ENCODE measurements around the gene DNAJC4.

DNA sequence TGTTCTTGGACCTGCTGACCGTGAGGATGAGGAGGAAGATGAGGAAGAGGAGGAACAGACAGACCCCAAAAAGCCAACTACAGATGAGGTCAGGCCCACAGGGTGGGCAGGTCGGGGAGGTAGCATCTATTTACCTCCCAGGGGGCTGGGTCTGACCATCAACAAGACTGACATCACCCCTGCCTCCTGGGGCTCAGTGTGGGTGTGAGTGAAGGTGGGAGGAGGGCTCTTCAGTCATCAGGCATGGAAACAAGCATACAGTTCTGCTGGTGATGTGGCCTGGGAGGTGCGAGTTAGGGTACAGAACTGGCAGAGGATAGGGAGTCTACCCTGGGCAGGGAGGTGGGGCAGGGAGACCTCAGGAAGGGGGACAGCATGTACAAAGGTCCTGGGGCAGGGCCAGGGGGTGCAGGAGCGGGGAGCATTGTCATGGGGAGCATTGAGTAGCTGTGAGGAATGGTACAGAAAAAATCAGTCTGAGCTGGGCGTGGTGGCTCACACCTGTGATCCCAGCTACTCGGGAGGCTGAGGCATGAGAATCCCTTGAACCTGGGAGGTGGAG lies 29.9 kb downstream of the DNAJC4 start:
- TF ChIP-seq, protein P1, sequence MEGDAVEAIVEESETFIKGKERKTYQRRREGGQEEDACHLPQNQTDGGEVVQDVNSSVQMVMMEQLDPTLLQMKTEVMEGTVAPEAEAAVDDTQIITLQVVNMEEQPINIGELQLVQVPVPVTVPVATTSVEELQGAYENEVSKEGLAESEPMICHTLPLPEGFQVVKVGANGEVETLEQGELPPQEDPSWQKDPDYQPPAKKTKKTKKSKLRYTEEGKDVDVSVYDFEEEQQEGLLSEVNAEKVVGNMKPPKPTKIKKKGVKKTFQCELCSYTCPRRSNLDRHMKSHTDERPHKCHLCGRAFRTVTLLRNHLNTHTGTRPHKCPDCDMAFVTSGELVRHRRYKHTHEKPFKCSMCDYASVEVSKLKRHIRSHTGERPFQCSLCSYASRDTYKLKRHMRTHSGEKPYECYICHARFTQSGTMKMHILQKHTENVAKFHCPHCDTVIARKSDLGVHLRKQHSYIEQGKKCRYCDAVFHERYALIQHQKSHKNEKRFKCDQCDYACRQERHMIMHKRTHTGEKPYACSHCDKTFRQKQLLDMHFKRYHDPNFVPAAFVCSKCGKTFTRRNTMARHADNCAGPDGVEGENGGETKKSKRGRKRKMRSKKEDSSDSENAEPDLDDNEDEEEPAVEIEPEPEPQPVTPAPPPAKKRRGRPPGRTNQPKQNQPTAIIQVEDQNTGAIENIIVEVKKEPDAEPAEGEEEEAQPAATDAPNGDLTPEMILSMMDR (IDR thresholded peaks at IDR 0.05): no peak
- no peak for TF ChIP-seq POLR2A (IDR thresholded peaks at IDR 0.05)
